SK-N-SH (cell line): ENCODE results near the gene CHKB. TPM values are rescaled to one million over a fixed set of nuclear protein-coding genes. Genes with fewer than 3 reads are reported as not detected.

Experiments
- CTCF ChIA-PET: fragments of 300-600, 350-600 bp; formaldehyde crosslinking; extraction: SDS; loops from one replicate; lab custom pipeline; 2021; lab: Yijun Ruan, JAX
- POLR2A ChIA-PET: fragments of 350-600 bp; sonication (Branson Sonifier 250); formaldehyde crosslinking; extraction: SDS; loops from one replicate; lab custom pipeline; 2020; ENCODE audit warnings: antibody characterized with exemption, inconsistent platforms; lab: Yijun Ruan, JAX
- DNase-seq: peaks from one replicate; pipeline ENCODE4 v3.0.0; 2012
- H2AFZ ChIP-seq: fragments of 200-600 bp; sonication (generic); 2 replicates; pipeline ENCODE4 v1.8.1; 2016; ENCODE audit warnings: antibody characterized with exemption, mild to moderate bottlenecking, low read depth
- H3F3A ChIP-seq: fragments of 200-600 bp; sonication (generic); replicated peaks from 2 replicates; pipeline ENCODE3; 2016; ENCODE audit warnings: antibody characterized with exemption, mild to moderate bottlenecking; ENCODE audit not compliant: insufficient read depth
- H3K27ac ChIP-seq, 2 experiments: fragments of 200-500 bp in 1 of 2; fragments of 200-600 bp in 1 of 2; sonication (Bioruptor generic) in 1 of 2; sonication (generic), shearing (Covaris generic) in 1 of 2; 2 replicates each; pipeline versions ENCODE4 v1.5.1 to v1.6.1; 2014 to 2016; ENCODE audit warnings: low read depth in 2 of 2, inconsistent platforms in 1 of 2, low read length in 1 of 2, mild to moderate bottlenecking in 1 of 2, mixed read lengths in 1 of 2
- H3K27me3 ChIP-seq: fragments of 200-600 bp; sonication (generic), shearing (Covaris generic); 2 replicates; pipeline ENCODE4 v1.6.1; 2016; ENCODE audit warnings: mixed run types; ENCODE audit not compliant: insufficient read depth
- H3K36me3 ChIP-seq, 2 experiments: fragments of 200-500 bp in 1 of 2; fragments of 200-600 bp in 1 of 2; sonication (Bioruptor generic) in 1 of 2; sonication (generic) in 1 of 2; replicated peaks in 1 of 2; 2 replicates each; pipeline versions ENCODE3 to v1.5.1; 2014 to 2016; ENCODE audit warnings: low read length in 1 of 2, mild to moderate bottlenecking in 1 of 2; ENCODE audit not compliant: insufficient read depth in 2 of 2, control insufficient read depth in 1 of 2
- H3K4me1 ChIP-seq, 2 experiments: fragments of 200-500 bp in 1 of 2; fragments of 200-600 bp in 1 of 2; sonication (Bioruptor generic) in 1 of 2; sonication (generic), shearing (Covaris generic) in 1 of 2; 2 replicates each; pipeline versions ENCODE4 v1.5.1 to v1.6.1; 2014 to 2016; ENCODE audit warnings: low read depth in 1 of 2, low read length in 1 of 2, mixed run types in 1 of 2; ENCODE audit not compliant: insufficient read depth in 2 of 2, control insufficient read depth in 1 of 2
- H3K4me2 ChIP-seq: fragments of 200-600 bp; sonication (generic), shearing (Covaris generic); 2 replicates; pipeline ENCODE4 v1.6.1; 2017; ENCODE audit warnings: mixed run types
- H3K4me3 ChIP-seq, 2 experiments: fragments of 200-500 bp in 1 of 2; fragments of 200-600 bp in 1 of 2; sonication (Bioruptor generic) in 1 of 2; sonication (generic), shearing (Covaris generic) in 1 of 2; 2 replicates each; pipeline versions ENCODE4 v1.5.1 to v1.8.1; 2014 to 2016; ENCODE audit warnings: low read depth in 2 of 2, inconsistent platforms in 1 of 2, low read length in 1 of 2, mild to moderate bottlenecking in 1 of 2, mixed read lengths in 1 of 2, moderate library complexity in 1 of 2
- H3K79me2 ChIP-seq: fragments of 200-600 bp; sonication (generic); 2 replicates; pipeline ENCODE4 v1.8.1; 2017; ENCODE audit warnings: mild to moderate bottlenecking; ENCODE audit not compliant: insufficient read depth
- H3K9ac ChIP-seq: fragments of 200-600 bp; sonication (generic); 2 replicates; pipeline ENCODE4 v1.6.1; 2017; ENCODE audit warnings: mixed run types
- H3K9me2 ChIP-seq: fragments of 200-600 bp; sonication (generic); 2 replicates; pipeline ENCODE4 v1.6.1; 2017; ENCODE audit warnings: mixed run types
- H3K9me3 ChIP-seq: fragments of 200-600 bp; sonication (generic); 2 replicates; pipeline ENCODE4 v1.6.1; 2017; ENCODE audit warnings: mixed run types, mild to moderate bottlenecking, moderate library complexity
- H4K20me1 ChIP-seq: fragments of 200-600 bp; sonication (generic); 2 replicates; pipeline ENCODE4 v1.6.1; 2017; ENCODE audit warnings: mild to moderate bottlenecking, mixed run types; ENCODE audit not compliant: insufficient read depth
- ELF1 ChIP-seq: IDR thresholded peaks from 2 replicates; pipeline ENCODE4 v1.4.0; 2012
- EZH2phosphoT487 ChIP-seq: fragments of 200-600 bp; sonication (generic); IDR thresholded peaks from 2 replicates; pipeline ENCODE4 v1.6.1; 2017; ENCODE audit warnings: low read depth, mixed run types, mild to moderate bottlenecking, antibody characterized with exemption, moderate library complexity, borderline replicate concordance
- FOSL2 ChIP-seq: IDR thresholded peaks from 2 replicates; pipeline ENCODE4 v1.4.0; 2012; ENCODE audit warnings: low read depth, mild to moderate bottlenecking, moderate library complexity, borderline replicate concordance
- FOXM1 ChIP-seq: IDR thresholded peaks from 2 replicates; pipeline ENCODE4 v1.4.0; 2012; ENCODE audit warnings: low read depth, mild to moderate bottlenecking
- IRF3 ChIP-seq: fragments of 150-350 bp; IDR thresholded peaks from 2 replicates; pipeline ENCODE4 v1.6.1; 2016; ENCODE audit warnings: mild to moderate bottlenecking, low read depth, low read length
- MAX ChIP-seq: IDR thresholded peaks from 2 replicates; pipeline ENCODE4 v1.4.0; 2012; ENCODE audit warnings: low read depth
- NFIC ChIP-seq: IDR thresholded peaks from 2 replicates; pipeline ENCODE4 v1.4.0; 2012; ENCODE audit warnings: borderline replicate concordance
- NRF1 ChIP-seq: IDR thresholded peaks from 2 replicates; pipeline ENCODE4 v1.6.1; 2012; ENCODE audit warnings: low read depth, mild to moderate bottlenecking, low read length
- PBX3 ChIP-seq: IDR thresholded peaks from 2 replicates; pipeline ENCODE4; 2012
- POLR2AphosphoS5 ChIP-seq: IDR thresholded peaks from 2 replicates; pipeline ENCODE4 v1.6.1; 2012; ENCODE audit warnings: low read depth, low read length
- RCOR1 ChIP-seq: fragments of 150-350 bp; IDR thresholded peaks from 2 replicates; pipeline ENCODE4 v1.6.1; 2017; ENCODE audit warnings: antibody characterized with exemption, low read length
- REST ChIP-seq: IDR thresholded peaks from 2 replicates; pipeline ENCODE4 v1.6.1; 2012; ENCODE audit warnings: mild to moderate bottlenecking, low read depth, low read length, moderate library complexity
- RXRA ChIP-seq: IDR thresholded peaks from 2 replicates; pipeline ENCODE4 v1.4.0; 2012; ENCODE audit warnings: low read depth, mild to moderate bottlenecking, borderline replicate concordance
- SIN3A ChIP-seq: IDR thresholded peaks from 2 replicates; pipeline ENCODE4 v1.6.1; 2012; ENCODE audit warnings: low read depth, mild to moderate bottlenecking, low read length, moderate library complexity, borderline replicate concordance
- SMC3 ChIP-seq: IDR thresholded peaks from 2 replicates; pipeline ENCODE4 v1.6.1; 2012; ENCODE audit warnings: low read depth, low read length, improper control_type of control experiment
- TAF1 ChIP-seq: IDR thresholded peaks from 2 replicates; pipeline ENCODE4 v1.6.1; 2012; ENCODE audit warnings: low read depth, mild to moderate bottlenecking, low read length, moderate library complexity, borderline replicate concordance
- USF2 ChIP-seq: fragments of 150-350 bp; IDR thresholded peaks from 2 replicates; pipeline ENCODE4 v1.6.1; 2017; ENCODE audit warnings: antibody characterized with exemption, low read length, low read depth, borderline replicate concordance
- WGBS: methylation state at CpG from one replicate; pipeline ENCODE4 v1.1.6; 2017; ENCODE audit warnings: low lambda C conversion rate; 5-methylcytosine and 5-hydroxymethylcytosine counted together
- polyA plus RNA-seq, 3 experiments: library from polyadenylated mRNA; depleted of rRNA; stranded (reverse); fragments of >200 nt; gene quantifications; 2 replicates each; pipeline ENCODE4 v1.2.3, GENCODE V29; 2012

The CHKB gene
- polyA plus RNA-seq, 1 of the 3 experiments (the other 2 are of a cell fraction) = 39.6 TPM

GRCh38 chr22:50606165-50606945 lies 23.7 kb upstream of the CHKB start (continued):
- no peak for TF ChIP-seq EZH2phosphoT487
- TF ChIP-seq, all 33 proteins: peak for 0

GRCh38 chr22:50605613-50606074 lies 23.0 kb upstream of the CHKB start:
- Histone ChIP-seq H3K9ac (no peak overlapping the region), H3K4me3 (no peak overlapping the region), H3K4me1 (peaks cover 0 to 7% of the 10 kb centered on the region in 2 experiments; a peak in 1 of 4 replicates), H3K36me3 (no peaks in the 10 kb centered on the region), H3F3A (no peaks in the 10 kb centered on the region), H3K27ac (no peak overlapping the region), H2AFZ (no peak overlapping the region), H3K79me2 (no peaks in the 10 kb centered on the region), H3K27me3 (no peaks in the 10 kb centered on the region), H3K9me2 (no peaks in the 10 kb centered on the region), H4K20me1 (no peaks in the 10 kb centered on the region), H3K4me2 (no peak overlapping the region), H3K9me3 (no peaks in the 10 kb centered on the region)
- WGBS = 78% methylated on average over 6 of the region's 20 CpGs
- TF ChIP-seq REST (no peak), MAX (no peak), TAF1 (no peak), FOXM1 (no peak), PBX3 (no peak), RXRA (no peak), SIN3A (no peak), NRF1 (no peak), FOSL2 (no peak), SMC3 (no peak), ELF1 (no peak), IRF3 (no peak), NFIC (no peak), RCOR1 (no peak), USF2 (no peak), POLR2AphosphoS5 (no peak)
- ChIA-PET CTCF (interaction anchor here (1.9 kb wide), 1 partner anchor 15 kb away, joined by 12 read pairs; no protein-coding TSS in a partner anchor), POLR2A (interaction anchor here (1.2 kb wide), 1 partner anchor 27 kb away, joined by 3 read pairs; no protein-coding TSS in a partner anchor)
- DNase-seq = no peak
